ENCODE measurements around the gene FGF11. TPM values are rescaled to one million over a fixed set of nuclear protein-coding genes. Genes with fewer than 3 reads are reported as not detected.

Gene FGF11
- total RNA-seq, 2 donors from 2014 or later = 0.68 TPM; not detected in 1

GRCh38 chr17:7393613-7394451 is 45.5 kb upstream of the FGF11 start:
- DNase-seq (ENCODE audit: low spot score) = no peak
- Histone ChIP-seq H3K27ac (peak overlapping the region; percentile 84 to 88), H3K36me3 (peaks cover 16% of the 10 kb centered on the region), H3K4me3 (peak overlapping the region; percentile 84), H3K4me1 (ENCODE audit: control insufficient read depth in 1 of 2, low read depth in 2 of 2) (peaks cover 6 to 10% of the 10 kb centered on the region in 2 donors), H3K9me3 (no peaks in the 10 kb centered on the region), H3K27me3 (replicated peaks; ENCODE audit: insufficient read depth) (no peaks in the 10 kb centered on the region)
- ATAC-seq (ENCODE audit: insufficient number of reproducible peaks, low FRiP score, low read depth) = no peak
- no peak for TF ChIP-seq CTCF (IDR thresholded peaks at IDR 0.05)

- DNase-seq (ENCODE audit: low spot score) (peak; percentile 41), ATAC-seq (ENCODE audit: insufficient number of reproducible peaks, low FRiP score, low read depth) (peak; percentile 88)
- TF ChIP-seq CTCF (IDR thresholded peaks at IDR 0.05) = peak; percentile 44
Measured at GRCh38 chr17:7394452-7395191, 44.7 kb upstream of the FGF11 start, which contains the start of gene PLSCR3. PLSCR3 (minus strand) TSS chr17:7394525; CDS start chr17:7394110, 415 bp downstream.

GRCh38 chr17:7396147-7396546 is 43.2 kb upstream of the FGF11 start:
- no peaks in the 10 kb centered on the region for H3K27me3 ChIP-seq (replicated peaks; ENCODE audit: insufficient read depth)
- DNase-seq (ENCODE audit: low spot score) = no peak
- no peak overlapping the region for H3K4me3 ChIP-seq
- no peak for TF ChIP-seq CTCF (IDR thresholded peaks at IDR 0.05)
- H3K27ac ChIP-seq = no peak overlapping the region
- H3K4me1 ChIP-seq (ENCODE audit: control insufficient read depth in 1 of 2, low read depth in 2 of 2) = peaks cover 6 to 10% of the 10 kb centered on the region in 2 donors
- H3K9me3 ChIP-seq = no peaks in the 10 kb centered on the region
- H3K36me3 ChIP-seq = peaks cover 5% of the 10 kb centered on the region
- ATAC-seq (ENCODE audit: insufficient number of reproducible peaks, low FRiP score, low read depth) = no peak

More at GRCh38 chr17:7394452-7395191, 44.7 kb upstream of the FGF11 start, which contains the start of gene PLSCR3:
- no peaks in the 10 kb centered on the region for H3K9me3 ChIP-seq
- H3K4me1 ChIP-seq (ENCODE audit: control insufficient read depth in 1 of 2, low read depth in 2 of 2) = peaks cover 6 to 10% of the 10 kb centered on the region in 2 donors
- peaks cover 14% of the 10 kb centered on the region for H3K36me3 ChIP-seq
- peak within 1 kb of the TSS; percentile 84 to 88 for H3K27ac ChIP-seq
- H3K4me3 ChIP-seq = peak within 1 kb of the TSS; percentile 84
- H3K27me3 ChIP-seq (replicated peaks; ENCODE audit: insufficient read depth) = no peaks in the 10 kb centered on the region

GRCh38 chr17:7398612-7399011 is 40.7 kb upstream of the FGF11 start:
- ATAC-seq (ENCODE audit: insufficient number of reproducible peaks, low FRiP score, low read depth) (no peak), DNase-seq (ENCODE audit: low spot score) (no peak)
- H3K36me3 ChIP-seq = no peaks in the 10 kb centered on the region
- no peak for TF ChIP-seq CTCF (IDR thresholded peaks at IDR 0.05)
- H3K27me3 ChIP-seq (replicated peaks; ENCODE audit: insufficient read depth) = no peaks in the 10 kb centered on the region
- peaks cover 12% of the 10 kb centered on the region in 2 donors for H3K4me1 ChIP-seq (ENCODE audit: control insufficient read depth in 1 of 2, low read depth in 2 of 2)
- H3K4me3 ChIP-seq = no peak overlapping the region
- no peak overlapping the region for H3K27ac ChIP-seq
- H3K9me3 ChIP-seq = no peaks in the 10 kb centered on the region

Data from thoracic aorta (tissue), 2 donors.